H7 (cell line): ENCODE data around the gene DYNC1LI1. TPM values are rescaled to one million over a fixed set of nuclear protein-coding genes. Genes with fewer than 3 reads are reported as not detected.

Source experiments
- DNase-seq: peaks from one replicate; pipeline ENCODE4 v3.0.0; 2012
- H3K27me3 ChIP-seq: 2 replicates; pipeline ENCODE4 v1.6.0; 2011; ENCODE audit warnings: mild to moderate bottlenecking, low read length; ENCODE audit not compliant: control insufficient read depth, insufficient read depth
- H3K36me3 ChIP-seq: replicated peaks from 2 replicates; pipeline ENCODE4 v1.5.1; 2011; ENCODE audit warnings: low read length; ENCODE audit not compliant: control insufficient read depth, insufficient read depth
- H3K4me3 ChIP-seq: 2 replicates; pipeline ENCODE4 v1.5.1; 2011; ENCODE audit warnings: low read depth, mild to moderate bottlenecking, control low read depth, low read length, moderate library complexity; ENCODE audit not compliant: insufficient read depth
- total RNA-seq: library from RNA; depleted of rRNA; stranded (reverse); fragments of >200 nt; shearing (Covaris generic); gene quantifications from 2 replicates; pipeline ENCODE4 v1.2.3, GENCODE V29; 2014

DYNC1LI1 gene
- total RNA-seq, 1 experiment from 2014 or later: 57.2 TPM

GRCh38 chr3:32500231-32500630 is 70.4 kb downstream of the DYNC1LI1 start:
- H3K4me3 ChIP-seq: no peak overlapping the region
- H3K36me3 ChIP-seq: no peaks in the 10 kb centered on the region
- no peaks in the 10 kb centered on the region for H3K27me3 ChIP-seq
- no peak for DNase-seq

GRCh38 chr3:32499585-32499984 is 71.1 kb downstream of the DYNC1LI1 start:
- Histone ChIP-seq H3K36me3 (no peaks in the 10 kb centered on the region), H3K27me3 (no peaks in the 10 kb centered on the region), H3K4me3 (no peak overlapping the region)
- no peak for DNase-seq

- H3K27me3 ChIP-seq: no peaks in the 10 kb centered on the region
- no peaks in the 10 kb centered on the region for H3K36me3 ChIP-seq
- no peak for DNase-seq
- no peak overlapping the region for H3K4me3 ChIP-seq
These were observed 71.7 kb downstream of the DYNC1LI1 start for GRCh38 chr3:32498992-32499391.

- no peak for DNase-seq
- Histone ChIP-seq H3K27me3 (no peaks in the 10 kb centered on the region), H3K4me3 (no peak overlapping the region), H3K36me3 (no peaks in the 10 kb centered on the region)
These were observed 72.4 kb downstream of the DYNC1LI1 start for GRCh38 chr3:32498252-32498651.

GRCh38 chr3:32495609-32496008 is 75.0 kb downstream of the DYNC1LI1 start:
- Histone ChIP-seq H3K36me3 (no peaks in the 10 kb centered on the region), H3K27me3 (no peaks in the 10 kb centered on the region), H3K4me3 (no peak overlapping the region)
- no peak for DNase-seq

- Histone ChIP-seq H3K27me3 (no peaks in the 10 kb centered on the region), H3K36me3 (no peaks in the 10 kb centered on the region), H3K4me3 (no peak overlapping the region)
- DNase-seq: no peak
These were observed 75.6 kb downstream of the DYNC1LI1 start for GRCh38 chr3:32495085-32495484.

- Histone ChIP-seq H3K27me3 (no peaks in the 10 kb centered on the region), H3K4me3 (no peak overlapping the region), H3K36me3 (no peaks in the 10 kb centered on the region)
- no peak for DNase-seq
These were observed 76.9 kb downstream of the DYNC1LI1 start for GRCh38 chr3:32493437-32494414.

GRCh38 chr3:32492684-32493436 is 77.8 kb downstream of the DYNC1LI1 start:
- H3K27me3 ChIP-seq: no peaks in the 10 kb centered on the region
- H3K4me3 ChIP-seq: no peak overlapping the region
- no peak for DNase-seq
- H3K36me3 ChIP-seq: no peaks in the 10 kb centered on the region

GRCh38 chr3:32488474-32489008 is 82.1 kb downstream of the DYNC1LI1 start:
- H3K4me3 ChIP-seq: no peak overlapping the region
- DNase-seq: no peak
- peaks cover 2% of the 10 kb centered on the region; the same call in 1 of the 2 replicates for H3K36me3 ChIP-seq

GRCh38 chr3:32487781-32488473 is 82.7 kb downstream of the DYNC1LI1 start:
- no peaks in the 10 kb centered on the region for H3K27me3 ChIP-seq
- peaks cover 2% of the 10 kb centered on the region; the same call in 1 of the 2 replicates for H3K36me3 ChIP-seq

More at GRCh38 chr3:32488474-32489008, 82.1 kb downstream of the DYNC1LI1 start:
- no peaks in the 10 kb centered on the region for H3K27me3 ChIP-seq

GRCh38 chr3:32484436-32484835 is 86.2 kb downstream of the DYNC1LI1 start:
- Histone ChIP-seq H3K4me3 (no peak overlapping the region), H3K27me3 (no peaks in the 10 kb centered on the region), H3K36me3 (peaks cover 2% of the 10 kb centered on the region; the same call in 1 of the 2 replicates)
- DNase-seq: no peak

More at GRCh38 chr3:32487781-32488473, 82.7 kb downstream of the DYNC1LI1 start:
- no peak for DNase-seq
- no peak overlapping the region for H3K4me3 ChIP-seq

GRCh38 chr3:32483772-32484171 is 86.9 kb downstream of the DYNC1LI1 start:
- no peak for DNase-seq
- H3K27me3 ChIP-seq: no peaks in the 10 kb centered on the region
- no peak overlapping the region for H3K4me3 ChIP-seq
- H3K36me3 ChIP-seq: peaks cover 2% of the 10 kb centered on the region; the same call in 1 of the 2 replicates

- Histone ChIP-seq H3K27me3 (no peaks in the 10 kb centered on the region), H3K36me3 (peaks cover 2% of the 10 kb centered on the region; the same call in 1 of the 2 replicates), H3K4me3 (no peak overlapping the region)
- DNase-seq: no peak
These were observed 88.0 kb downstream of the DYNC1LI1 start for GRCh38 chr3:32482693-32483092.
